ENCODE measurements around the gene CYBC1. TPM values are rescaled to one million over a fixed set of nuclear protein-coding genes. Genes with fewer than 3 reads are reported as not detected.

The CYBC1 gene
- total RNA-seq, 3 donors from 2014 or later, result 79.2 to 90.5 (median 81.0) TPM

- Histone ChIP-seq H3K4me3 (no peak overlapping the region), H3K9me3 (no peaks in the 10 kb centered on the region), H3K4me1 (ENCODE audit: low read depth) (no peaks in the 10 kb centered on the region), H3K36me3 (ENCODE audit: low read depth) (no peaks in the 10 kb centered on the region)
- DNase-seq (peak in 1 of 3 donors; percentile 49), ATAC-seq (no peak)
- no peak for TF ChIP-seq CTCF (IDR thresholded peaks at IDR 0.05)
- intact Hi-C loops (cut with DNase I, micrococcal nuclease), result no loop called here
Observed at GRCh38 chr17:82438401-82439193, 12.0 kb downstream of the CYBC1 start.

GRCh38 chr17:82437325-82437668 is 13.3 kb downstream of the CYBC1 start:
- no peak overlapping the region for H3K4me3 ChIP-seq

GRCh38 chr17:82436601-82437324 is 13.8 kb downstream of the CYBC1 start:
- intact Hi-C loops (cut with DNase I, micrococcal nuclease), result no loop called here
- DNase-seq, result peak in 1 of 3 donors; percentile 49
- Histone ChIP-seq H3K4me3 (no peak overlapping the region), H3K9me3 (no peaks in the 10 kb centered on the region), H3K36me3 (ENCODE audit: low read depth) (no peaks in the 10 kb centered on the region), H3K4me1 (ENCODE audit: low read depth) (no peaks in the 10 kb centered on the region)
- no peak for TF ChIP-seq CTCF (IDR thresholded peaks at IDR 0.05)
- no peak for ATAC-seq

More at GRCh38 chr17:82437325-82437668, 13.3 kb downstream of the CYBC1 start:
- Histone ChIP-seq H3K36me3 (ENCODE audit: low read depth) (no peaks in the 10 kb centered on the region), H3K4me1 (ENCODE audit: low read depth) (no peaks in the 10 kb centered on the region), H3K9me3 (no peaks in the 10 kb centered on the region)
- intact Hi-C loops (cut with DNase I, micrococcal nuclease), result no loop called here
- peak in 1 of 3 donors; percentile 54 for DNase-seq
- ATAC-seq, result no peak
- TF ChIP-seq CTCF (IDR thresholded peaks at IDR 0.05), result no peak

GRCh38 chr17:82435601-82436583 is 14.7 kb downstream of the CYBC1 start:
- Histone ChIP-seq H3K9me3 (no peaks in the 10 kb centered on the region), H3K4me1 (ENCODE audit: low read depth) (no peaks in the 10 kb centered on the region), H3K36me3 (ENCODE audit: low read depth) (no peaks in the 10 kb centered on the region), H3K4me3 (no peak overlapping the region)
- TF ChIP-seq CTCF (IDR thresholded peaks at IDR 0.05), result no peak
- no peak for DNase-seq
- no peak for ATAC-seq
- intact Hi-C loops (cut with DNase I, micrococcal nuclease), result no loop called here

- intact Hi-C loops (cut with DNase I, micrococcal nuclease), result no loop called here
- no peaks in the 10 kb centered on the region for H3K9me3 ChIP-seq
- no peak overlapping the region for H3K4me3 ChIP-seq
- H3K36me3 ChIP-seq (ENCODE audit: low read depth), result no peaks in the 10 kb centered on the region
- no peak for DNase-seq
- no peaks in the 10 kb centered on the region for H3K4me1 ChIP-seq (ENCODE audit: low read depth)
- ATAC-seq, result no peak
- no peak for TF ChIP-seq CTCF (IDR thresholded peaks at IDR 0.05)
Observed at GRCh38 chr17:82435103-82435502, 15.4 kb downstream of the CYBC1 start.

Data from mucosa of descending colon (tissue), 3 donors.